Retinal pigment epithelial cell (primary cell): ENCODE data around the gene ACBD6.

Source experiments
- DNase-seq: peaks from one replicate; pipeline ENCODE4 v3.0.0-alpha.2; 2010; ENCODE audit warnings: low read depth
- H3K4me3 ChIP-seq: 2 replicates; pipeline ENCODE4 v1.5.1; 2011; ENCODE audit warnings: mild to moderate bottlenecking, low read length, control low read depth, moderate library complexity
- CTCF ChIP-seq: conservative IDR thresholded peaks from 2 replicates; pipeline ENCODE4 v1.5.1; 2011; ENCODE audit warnings: low read depth, low read length, control low read depth, inconsistent platforms

The ACBD6 gene

GRCh38 chr1:180299479-180300221 is 202.7 kb downstream of the ACBD6 start:
- no peak for TF ChIP-seq CTCF
- no peak for DNase-seq
- no peak overlapping the region for H3K4me3 ChIP-seq

- no peak for DNase-seq
These were observed 206.4 kb downstream of the ACBD6 start for GRCh38 chr1:180295999-180296398.

GRCh38 chr1:180294711-180295110 is 207.7 kb downstream of the ACBD6 start:
- DNase-seq = no peak
- H3K4me3 ChIP-seq = no peak overlapping the region
- no peak for TF ChIP-seq CTCF

More at GRCh38 chr1:180295999-180296398, 206.4 kb downstream of the ACBD6 start:
- TF ChIP-seq CTCF = no peak
- no peak overlapping the region for H3K4me3 ChIP-seq

GRCh38 chr1:180291004-180291403 is 211.4 kb downstream of the ACBD6 start:
- DNase-seq = no peak
- TF ChIP-seq CTCF = no peak
- no peak overlapping the region for H3K4me3 ChIP-seq

GRCh38 chr1:180290265-180291001 is 211.9 kb downstream of the ACBD6 start:
- DNase-seq = no peak
- TF ChIP-seq CTCF = no peak
- H3K4me3 ChIP-seq = no peak overlapping the region

- H3K4me3 ChIP-seq = no peak overlapping the region
- TF ChIP-seq CTCF = no peak
- DNase-seq = no peak
These were observed 213.4 kb downstream of the ACBD6 start for GRCh38 chr1:180288940-180289339.
